H9 (cell line): ENCODE data around the gene PAK5. TPM values are rescaled to one million over a fixed set of nuclear protein-coding genes. Genes with fewer than 3 reads are reported as not detected.
A peak's percentile ranks its signal among the peaks of the same experiment; 100 is the strongest.

Experiments used
- DNase-seq: peaks from one replicate; pipeline ENCODE4 v3.0.0-alpha.2; 2017
- H2AFZ ChIP-seq: one replicate; pipeline ENCODE4 v1.6.1; 2013; ENCODE audit warnings: mild to moderate bottlenecking, low read length, control low read depth, moderate library complexity
- H2AK5ac ChIP-seq: 2 replicates; pipeline ENCODE4 v1.6.1; 2013; ENCODE audit warnings: low read length, control low read depth, mixed read lengths; ENCODE audit not compliant: insufficient read length
- H2BK120ac ChIP-seq: one replicate; pipeline ENCODE4 v1.6.1; 2013; ENCODE audit warnings: low read depth, mild to moderate bottlenecking, low read length, control low read depth, inconsistent platforms; ENCODE audit not compliant: poor library complexity, severe bottlenecking
- H2BK12ac ChIP-seq: 2 replicates; pipeline ENCODE4 v1.6.1; 2013; ENCODE audit warnings: low read length, control low read depth, mixed read lengths, low read depth; ENCODE audit not compliant: insufficient read length
- H2BK15ac ChIP-seq: 2 replicates; pipeline ENCODE4 v1.6.1; 2013; ENCODE audit warnings: low read depth, low read length, control low read depth
- H2BK20ac ChIP-seq: one replicate; pipeline ENCODE4 v1.6.1; 2013; ENCODE audit warnings: low read depth, mild to moderate bottlenecking, low read length, control low read depth, inconsistent platforms; ENCODE audit not compliant: poor library complexity, severe bottlenecking
- H2BK5ac ChIP-seq: 2 replicates; pipeline ENCODE4 v1.6.1; 2013; ENCODE audit warnings: low read length, control low read depth, mixed read lengths; ENCODE audit not compliant: insufficient read length
- H3K14ac ChIP-seq: 2 replicates; pipeline ENCODE4 v1.6.1; 2013; ENCODE audit warnings: low read length, control low read depth; ENCODE audit not compliant: insufficient read depth
- H3K18ac ChIP-seq: 2 replicates; pipeline ENCODE4 v1.6.1; 2013; ENCODE audit warnings: low read depth, mild to moderate bottlenecking, mixed read lengths, low read length, control low read depth; ENCODE audit not compliant: insufficient read length
- H3K23ac ChIP-seq: 2 replicates; pipeline ENCODE4 v1.6.1; 2013; ENCODE audit warnings: low read length, control low read depth, mixed read lengths, low read depth; ENCODE audit not compliant: insufficient read length
- H3K23me2 ChIP-seq: 2 replicates; pipeline ENCODE4 v1.6.1; 2013; ENCODE audit warnings: low read depth, mild to moderate bottlenecking, mixed read lengths, low read length, control low read depth; ENCODE audit not compliant: insufficient read length, poor library complexity, severe bottlenecking
- H3K27ac ChIP-seq: 2 replicates; pipeline ENCODE4 v1.5.1; 2013; ENCODE audit warnings: low read length, control low read depth, mixed read lengths, low read depth; ENCODE audit not compliant: insufficient read length
- H3K27me3 ChIP-seq: 2 replicates; pipeline ENCODE4 v1.6.1; 2013; ENCODE audit warnings: low read length, control low read depth, inconsistent platforms; ENCODE audit not compliant: insufficient read depth
- H3K4ac ChIP-seq: 2 replicates; pipeline ENCODE4 v1.6.1; 2013; ENCODE audit warnings: low read depth, mild to moderate bottlenecking, control low read depth, inconsistent platforms, low read length, moderate library complexity
- H3K4me1 ChIP-seq: 2 replicates; pipeline ENCODE4 v1.6.1; 2013; ENCODE audit warnings: low read length, control low read depth, inconsistent platforms; ENCODE audit not compliant: insufficient read depth
- H3K4me2 ChIP-seq: 2 replicates; pipeline ENCODE4 v1.6.1; 2013; ENCODE audit warnings: low read length, control low read depth, mixed read lengths; ENCODE audit not compliant: insufficient read length, insufficient read depth
- H3K56ac ChIP-seq: 2 replicates; pipeline ENCODE4 v1.6.1; 2013; ENCODE audit warnings: low read depth, mild to moderate bottlenecking, mixed read lengths, low read length, control low read depth; ENCODE audit not compliant: insufficient read length
- H3K79me1 ChIP-seq: 2 replicates; pipeline ENCODE4 v1.6.1; 2013; ENCODE audit warnings: low read depth, mild to moderate bottlenecking, moderate library complexity, low read length, control low read depth, inconsistent platforms; ENCODE audit not compliant: insufficient read depth, poor library complexity, severe bottlenecking
- H3K79me2 ChIP-seq: 2 replicates; pipeline ENCODE4 v1.6.1; 2013; ENCODE audit warnings: low read length, control low read depth, inconsistent platforms; ENCODE audit not compliant: insufficient read depth
- H3K9ac ChIP-seq: 2 replicates; pipeline ENCODE4 v1.6.1; 2013; ENCODE audit warnings: low read length, control low read depth, mixed read lengths; ENCODE audit not compliant: insufficient read length; ENCODE audit errors: extremely low read depth
- H3K9me3 ChIP-seq: one replicate; pipeline ENCODE4 v1.6.1; 2013; ENCODE audit warnings: low read depth, low read length, inconsistent platforms; ENCODE audit not compliant: control insufficient read depth
- H3T11ph ChIP-seq: one replicate; pipeline ENCODE4 v1.6.1; 2013; ENCODE audit warnings: mild to moderate bottlenecking, low read length, control low read depth, inconsistent platforms
- H4K20me1 ChIP-seq: one replicate; pipeline ENCODE4 v1.6.1; 2013; ENCODE audit not compliant: control insufficient read depth, insufficient read length, insufficient read depth
- H4K5ac ChIP-seq: 2 replicates; pipeline ENCODE4 v1.6.1; 2013; ENCODE audit warnings: low read depth, mild to moderate bottlenecking, mixed read lengths, low read length, control low read depth; ENCODE audit not compliant: insufficient read length
- H4K8ac ChIP-seq: replicated peaks from 2 replicates; pipeline ENCODE4 v1.6.1; 2013; ENCODE audit warnings: low read length, control low read depth, mixed read lengths, low read depth; ENCODE audit not compliant: insufficient read length
- H4K91ac ChIP-seq: 2 replicates; pipeline ENCODE4 v1.6.1; 2013; ENCODE audit warnings: low read depth, mild to moderate bottlenecking, moderate library complexity, mixed read lengths, low read length, control low read depth; ENCODE audit not compliant: insufficient read length
- H3K27ac Mint-ChIP-seq, 3 experiments: 2 replicates in 2 of 3; 3 replicates in 1 of 3; pipeline ENCODE4 v1.8.0; 2020 to 2021; ENCODE audit warnings: mixed read lengths in 3 of 3, mild to moderate bottlenecking in 1 of 3, moderate library complexity in 1 of 3
- H3K27me3 Mint-ChIP-seq: 2 replicates; pipeline ENCODE4 v1.8.0; 2021; ENCODE audit warnings: low read depth, mild to moderate bottlenecking, moderate library complexity, mixed read lengths
- H3K36me3 Mint-ChIP-seq, 3 experiments: 2 replicates in 2 of 3; 3 replicates in 1 of 3; pipeline ENCODE4 v1.8.0; 2020 to 2021; ENCODE audit warnings: low read depth in 3 of 3, mixed read lengths in 3 of 3; ENCODE audit not compliant: insufficient read depth in 1 of 3
- H3K4me1 Mint-ChIP-seq, 2 experiments: 2 replicates each; pipeline ENCODE4 v1.8.0; 2020; ENCODE audit warnings: mixed read lengths in 2 of 2
- H3K4me3 Mint-ChIP-seq, 2 experiments: 2 replicates in 1 of 2; 3 replicates in 1 of 2; pipeline ENCODE4 v1.8.0; 2020 to 2021; ENCODE audit warnings: mild to moderate bottlenecking in 2 of 2, mixed read lengths in 2 of 2, moderate library complexity in 1 of 2
- H3K9me3 Mint-ChIP-seq, 2 experiments: 2 replicates in 1 of 2; 3 replicates in 1 of 2; pipeline ENCODE4 v1.8.0; 2020; ENCODE audit warnings: mild to moderate bottlenecking in 2 of 2, mixed read lengths in 2 of 2, moderate library complexity in 1 of 2
- CTCF ChIP-seq: fragments of 200-600 bp; sonication (generic); conservative IDR thresholded peaks from 3 replicates; pipeline ENCODE4 v1.8.0; 2021; ENCODE audit warnings: antibody characterized with exemption, mild to moderate bottlenecking
- WGBS: extraction: QIAGEN DNeasy Blood & Tissue Kit; methylation state at CpG from one replicate; pipeline ENCODE4 v1.1.7; 2013; ENCODE audit warnings: missing lambda C conversion rate, low lambda C conversion rate, mixed read lengths; ENCODE audit not compliant: insufficient read length; ENCODE audit errors: extremely low coverage; 5-methylcytosine and 5-hydroxymethylcytosine counted together
- total RNA-seq: library from RNA; stranded (reverse); gene quantifications from 2 replicates; pipeline ENCODE4 v1.2.1, GENCODE V29; 2021

Gene PAK5
- total RNA-seq, 1 experiment from 2014 or later = 0.20 TPM

- no peak overlapping the region for H2BK120ac ChIP-seq
- no peak overlapping the region for H3K27ac ChIP-seq
- H3K4me1 ChIP-seq = no peaks in the 10 kb centered on the region; the same call in 1 of the 2 replicates
- H3K9ac ChIP-seq = no peak overlapping the region
- no peak overlapping the region for H3K14ac ChIP-seq
- peaks cover 7% of the 10 kb centered on the region for H3K23me2 ChIP-seq
- no peak overlapping the region for H2BK15ac ChIP-seq
- TF ChIP-seq CTCF = no peak
- no peak overlapping the region for H4K8ac ChIP-seq
- Mint-ChIP-seq H3K27ac (no peak overlapping the region; a peak in 1 of 7 replicates), H3K27me3 (peaks cover 98% of the 10 kb centered on the region), H3K4me1 (peaks cover 21 to 22% of the 10 kb centered on the region in 2 experiments), H3K4me3 (peak overlapping the region in 1 of 2 experiments; percentile 68; a peak in 4 of 5 replicates), H3K9me3 (peaks cover 1 to 4% of the 10 kb centered on the region in 2 experiments; a peak in 1 of 5 replicates), H3K36me3 (no peaks in the 10 kb centered on the region)
- DNase-seq = no peak
- no peak overlapping the region for H3K18ac ChIP-seq
- no peak overlapping the region for H2BK5ac ChIP-seq
- H3K23ac ChIP-seq = no peak overlapping the region
- H4K91ac ChIP-seq = no peak overlapping the region
- H3K4ac ChIP-seq = no peak overlapping the region
- H3K79me2 ChIP-seq = no peaks in the 10 kb centered on the region
- H3K79me1 ChIP-seq = no peaks in the 10 kb centered on the region
- 100% methylated on average over 1 of the region's 4 CpGs for WGBS
- H3K4me2 ChIP-seq = peak overlapping the region; percentile 36
- no peak overlapping the region for H2AFZ ChIP-seq
- H3K9me3 ChIP-seq = no peaks in the 10 kb centered on the region
- no peak overlapping the region for H2AK5ac ChIP-seq
- no peak overlapping the region for H4K5ac ChIP-seq
- no peak overlapping the region for H3K56ac ChIP-seq
- no peak overlapping the region for H2BK20ac ChIP-seq
- no peaks in the 10 kb centered on the region for H4K20me1 ChIP-seq
- H2BK12ac ChIP-seq = no peak overlapping the region
- H3T11ph ChIP-seq = no peak overlapping the region
- H3K27me3 ChIP-seq = peaks cover 52% of the 10 kb centered on the region; the same call in 1 of the 2 replicates
Observed at GRCh38 chr20:9509246-9509645, 329.6 kb downstream of the PAK5 start.
